ENCODE data around the gene TLCD1. TPM values are rescaled to one million over a fixed set of nuclear protein-coding genes. Genes with fewer than 3 reads are reported as not detected.

The TLCD1 gene
- total and polyA plus RNA-seq, 7 donors = 0.68 to 2.4 (median 1.1) TPM; not detected in 1

DNA sequence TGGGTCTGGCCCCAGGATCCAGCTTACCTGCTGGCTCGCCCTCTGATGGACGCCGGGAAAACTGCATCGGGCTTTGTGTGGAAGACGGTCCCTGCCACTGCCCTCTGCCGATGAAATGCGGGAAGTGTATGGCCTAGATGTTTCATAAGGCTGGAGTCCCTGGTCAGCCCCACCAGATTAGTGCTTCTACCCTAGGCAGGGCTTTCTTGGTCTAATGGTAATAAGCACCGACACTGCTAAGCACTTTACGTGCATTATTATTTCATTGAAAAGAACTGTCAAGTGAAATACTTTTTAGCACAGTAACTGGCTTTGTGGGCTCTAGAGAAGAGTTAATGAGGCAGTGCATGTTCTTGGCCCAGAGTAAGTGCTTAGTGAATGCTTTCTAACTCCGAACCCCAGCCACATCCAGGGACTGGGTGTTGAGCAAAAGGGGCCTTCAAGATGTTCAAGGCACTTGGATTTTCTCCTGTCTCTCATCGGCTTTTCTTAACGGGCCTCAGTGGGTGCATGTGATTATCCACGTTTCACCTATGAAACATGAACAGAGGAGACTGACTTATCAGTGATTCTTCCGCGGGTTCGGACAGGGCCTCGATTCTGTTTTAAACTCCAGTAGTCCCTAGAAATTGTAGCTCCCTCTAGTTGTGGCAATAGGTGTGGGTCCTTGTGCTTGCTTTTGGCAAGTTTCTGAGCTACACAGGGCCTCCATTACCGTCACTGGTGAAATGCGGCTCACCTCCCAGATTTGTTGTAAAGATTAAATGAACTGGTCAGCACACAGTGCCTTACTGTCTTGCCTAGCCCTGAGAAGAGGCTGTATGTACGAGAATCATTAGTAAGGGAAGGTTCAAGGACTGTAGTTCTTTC, 24.4 kb upstream of the TLCD1 start:
- Histone ChIP-seq H3K9me3 (no peaks in the 10 kb centered on the region), H3K27ac (no peak overlapping the region), H3K36me3 (ENCODE audit: insufficient read depth in 1 of 2, low read depth in 1 of 2) (peaks cover 0 to 21% of the 10 kb centered on the region in 2 donors), H3K4me3 (no peak overlapping the region), H3K27me3 (ENCODE audit: insufficient read depth in 3 of 3, low read length in 2 of 3) (no peaks in the 10 kb centered on the region), H3K4me1 (peaks cover 12% of the 10 kb centered on the region)
- ATAC-seq (peak; percentile 83 to 91 (median 88)), DNase-seq (peak; percentile 92 to 95)
- TF ChIP-seq, protein P1, sequence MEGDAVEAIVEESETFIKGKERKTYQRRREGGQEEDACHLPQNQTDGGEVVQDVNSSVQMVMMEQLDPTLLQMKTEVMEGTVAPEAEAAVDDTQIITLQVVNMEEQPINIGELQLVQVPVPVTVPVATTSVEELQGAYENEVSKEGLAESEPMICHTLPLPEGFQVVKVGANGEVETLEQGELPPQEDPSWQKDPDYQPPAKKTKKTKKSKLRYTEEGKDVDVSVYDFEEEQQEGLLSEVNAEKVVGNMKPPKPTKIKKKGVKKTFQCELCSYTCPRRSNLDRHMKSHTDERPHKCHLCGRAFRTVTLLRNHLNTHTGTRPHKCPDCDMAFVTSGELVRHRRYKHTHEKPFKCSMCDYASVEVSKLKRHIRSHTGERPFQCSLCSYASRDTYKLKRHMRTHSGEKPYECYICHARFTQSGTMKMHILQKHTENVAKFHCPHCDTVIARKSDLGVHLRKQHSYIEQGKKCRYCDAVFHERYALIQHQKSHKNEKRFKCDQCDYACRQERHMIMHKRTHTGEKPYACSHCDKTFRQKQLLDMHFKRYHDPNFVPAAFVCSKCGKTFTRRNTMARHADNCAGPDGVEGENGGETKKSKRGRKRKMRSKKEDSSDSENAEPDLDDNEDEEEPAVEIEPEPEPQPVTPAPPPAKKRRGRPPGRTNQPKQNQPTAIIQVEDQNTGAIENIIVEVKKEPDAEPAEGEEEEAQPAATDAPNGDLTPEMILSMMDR (IDR thresholded peaks at IDR 0.05) = peak; percentile 100
- whole genome bisulfite sequencing, 3 donors = 34 to 41% (median 36%) methylated on average over 20 of the region's 20 CpGs
- intact Hi-C loops (cut with DNase I) = loop anchor here (1.0 to 2.0 kb wide), 2 partner anchors 22 to 24 kb away; partner anchors contain the start of genes NEK8 (in 1 of the 2) and TLCD1 (in 1 of the 2)

DNA sequence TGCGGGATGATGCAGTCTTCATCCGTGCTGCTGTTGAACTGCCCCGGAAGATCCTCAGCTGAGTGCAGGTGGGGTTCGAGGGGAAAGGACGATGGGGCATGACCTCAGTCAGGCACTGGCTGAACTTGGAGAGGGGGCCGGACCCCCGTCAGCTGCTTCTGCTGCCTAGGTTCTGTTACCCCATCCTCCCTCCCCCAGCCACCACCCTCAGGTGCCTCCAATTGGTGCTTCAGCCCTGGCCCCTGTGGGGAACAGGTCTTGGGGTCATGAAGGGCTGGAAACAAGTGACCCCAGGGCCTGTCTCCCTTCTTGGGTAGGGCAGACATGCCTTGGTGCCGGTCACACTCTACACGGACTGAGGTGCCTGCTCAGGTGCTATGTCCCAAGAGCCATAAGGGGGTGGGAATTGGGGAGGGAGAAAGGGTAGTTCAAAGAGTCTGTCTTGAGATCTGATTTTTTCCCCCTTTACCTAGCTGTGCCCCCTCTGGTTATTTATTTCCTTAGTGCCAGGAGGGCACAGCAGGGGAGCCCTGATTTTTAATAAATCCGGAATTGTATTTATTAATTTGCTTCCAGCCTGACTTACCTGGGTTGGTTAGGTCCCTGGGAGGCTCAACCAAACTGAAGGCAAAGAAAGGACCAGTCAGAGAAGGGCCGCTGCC, 23.6 kb upstream of the TLCD1 start:
- Histone ChIP-seq H3K27ac (no peak overlapping the region), H3K9me3 (no peaks in the 10 kb centered on the region), H3K36me3 (ENCODE audit: insufficient read depth in 1 of 2, low read depth in 1 of 2) (peaks cover 0 to 21% of the 10 kb centered on the region in 2 donors), H3K4me3 (no peak overlapping the region), H3K4me1 (peaks cover 16% of the 10 kb centered on the region), H3K27me3 (ENCODE audit: insufficient read depth in 3 of 3, low read length in 2 of 3) (no peaks in the 10 kb centered on the region)
- intact Hi-C loops (cut with DNase I) = loop anchor here (1.0 to 2.0 kb wide), 2 partner anchors 21 to 23 kb away; partner anchors contain the start of genes NEK8 (in 1 of the 2) and TLCD1 (in 1 of the 2)
- TF ChIP-seq, protein P1 (IDR thresholded peaks at IDR 0.05) = no peak
- ATAC-seq (peak in 2 of 4 donors; percentile 4 to 7), DNase-seq (peak in 1 of 2 donors; percentile 40)
- 53 to 64% (median 58%) methylated on average over 11 of the region's 11 CpGs for WGBS, 3 donors

DNA sequence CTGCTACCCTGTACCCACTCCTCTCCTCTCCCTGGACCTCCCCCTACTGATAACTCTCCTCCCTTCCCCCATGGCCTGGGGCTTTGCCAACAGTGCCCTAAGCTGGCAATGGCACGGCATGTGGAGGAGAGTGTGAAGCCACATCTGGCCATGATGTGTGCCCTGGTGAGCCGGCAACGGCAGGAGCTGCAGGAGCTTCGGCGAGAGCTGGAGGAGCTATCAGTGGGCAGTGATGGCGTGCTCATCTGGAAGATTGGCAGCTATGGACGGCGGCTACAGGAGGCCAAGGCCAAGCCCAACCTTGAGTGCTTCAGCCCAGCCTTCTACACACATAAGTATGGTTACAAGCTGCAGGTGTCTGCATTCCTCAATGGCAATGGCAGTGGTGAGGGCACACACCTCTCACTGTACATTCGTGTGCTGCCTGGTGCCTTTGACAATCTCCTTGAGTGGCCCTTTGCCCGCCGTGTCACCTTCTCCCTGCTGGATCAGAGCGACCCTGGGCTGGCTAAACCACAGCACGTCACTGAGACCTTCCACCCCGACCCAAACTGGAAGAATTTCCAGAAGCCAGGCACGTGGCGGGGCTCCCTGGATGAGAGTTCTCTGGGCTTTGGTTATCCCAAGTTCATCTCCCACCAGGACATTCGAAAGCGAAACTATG, 23.0 kb upstream of the TLCD1 start:
- no peak for ATAC-seq
- TF ChIP-seq, protein P1 (IDR thresholded peaks at IDR 0.05) = no peak
- DNase-seq = peak in 1 of 2 donors; percentile 55
- 58 to 73% (median 63%) methylated on average over 18 of the region's 18 CpGs for WGBS, 3 donors
- H3K36me3 ChIP-seq (ENCODE audit: insufficient read depth in 1 of 2, low read depth in 1 of 2) = peaks cover 0 to 21% of the 10 kb centered on the region in 2 donors
- no peak overlapping the region for H3K4me3 ChIP-seq
- intact Hi-C loops (cut with DNase I) = no loop called here
- H3K9me3 ChIP-seq = no peaks in the 10 kb centered on the region
- H3K27me3 ChIP-seq (ENCODE audit: insufficient read depth in 3 of 3, low read length in 2 of 3) = no peaks in the 10 kb centered on the region
- no peak overlapping the region for H3K27ac ChIP-seq
- peaks cover 17% of the 10 kb centered on the region for H3K4me1 ChIP-seq

DNA sequence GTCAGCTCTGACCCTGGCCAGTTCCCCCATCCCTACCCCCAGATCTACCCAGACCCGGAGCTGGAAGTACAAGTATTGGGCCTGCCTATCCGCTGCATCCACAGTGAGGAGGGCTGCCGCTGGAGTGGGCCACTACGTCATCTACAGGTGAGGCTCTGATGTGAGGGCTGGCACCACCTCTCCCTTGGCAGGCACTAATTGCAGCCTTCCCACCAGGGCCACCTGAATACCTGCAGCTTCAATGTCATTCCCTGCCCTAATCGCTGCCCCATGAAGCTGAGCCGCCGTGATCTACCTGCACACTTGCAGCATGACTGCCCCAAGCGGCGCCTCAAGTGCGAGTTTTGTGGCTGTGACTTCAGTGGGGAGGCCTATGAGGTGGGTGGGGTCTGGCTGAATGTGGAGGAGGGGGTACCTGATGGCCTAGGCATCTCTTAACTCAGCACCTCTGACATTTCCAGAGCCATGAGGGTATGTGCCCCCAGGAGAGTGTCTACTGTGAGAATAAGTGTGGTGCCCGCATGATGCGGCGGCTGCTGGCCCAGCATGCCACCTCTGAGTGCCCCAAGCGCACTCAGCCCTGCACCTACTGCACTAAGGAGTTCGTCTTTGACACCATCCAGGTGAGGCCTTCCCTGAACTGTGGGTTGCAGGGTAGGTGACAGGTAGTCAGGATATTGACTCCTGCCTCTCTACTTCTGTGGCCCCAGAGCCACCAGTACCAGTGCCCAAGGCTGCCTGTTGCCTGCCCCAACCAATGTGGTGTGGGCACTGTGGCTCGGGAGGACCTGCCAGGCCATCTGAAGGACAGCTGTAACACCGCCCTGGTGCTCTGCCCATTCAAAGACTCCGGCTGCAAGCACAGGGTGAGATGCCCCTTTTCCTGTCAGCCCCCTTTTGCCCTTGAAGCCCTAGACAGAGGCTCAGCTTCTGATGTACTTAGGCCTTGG, 22.0 kb upstream of the TLCD1 start:
- peak in 1 of 2 donors; percentile 45 for DNase-seq
- 85 to 90% (median 86%) methylated on average over 18 of the region's 18 CpGs for WGBS, 3 donors
- TF ChIP-seq, protein P1 (IDR thresholded peaks at IDR 0.05) = no peak
- no peak for ATAC-seq
- H3K4me1 ChIP-seq = peaks cover 22% of the 10 kb centered on the region
- H3K4me3 ChIP-seq = no peak overlapping the region
- no peaks in the 10 kb centered on the region for H3K9me3 ChIP-seq
- peaks cover 0 to 21% of the 10 kb centered on the region in 2 donors for H3K36me3 ChIP-seq (ENCODE audit: insufficient read depth in 1 of 2, low read depth in 1 of 2)
- intact Hi-C loops (cut with DNase I) = no loop called here
- no peaks in the 10 kb centered on the region for H3K27me3 ChIP-seq (ENCODE audit: insufficient read depth in 3 of 3, low read length in 2 of 3)
- no peak overlapping the region for H3K27ac ChIP-seq
